Loucy (cell line): ENCODE data around the gene GPC5.

Experiments
- H2AFZ ChIP-seq: fragments of 200-600 bp; sonication (generic); 2 replicates; pipeline ENCODE4 v1.6.0; 2016; ENCODE audit warnings: antibody characterized with exemption, mild to moderate bottlenecking, low read length, moderate library complexity
- H3F3A ChIP-seq: fragments of 200-600 bp; 2 replicates; pipeline ENCODE4 v1.6.0; 2016; ENCODE audit warnings: antibody characterized with exemption, low read depth, mild to moderate bottlenecking
- H3K27me3 ChIP-seq: fragments of 200-600 bp; sonication (generic); 2 replicates; pipeline ENCODE4 v1.6.1; 2014; ENCODE audit warnings: low read length, mild to moderate bottlenecking; ENCODE audit not compliant: insufficient read depth, poor library complexity, severe bottlenecking
- H3K36me3 ChIP-seq: fragments of 200-600 bp; sonication (generic); 2 replicates; pipeline ENCODE4 v1.6.1; 2016; ENCODE audit warnings: low read length; ENCODE audit not compliant: insufficient read depth
- H3K4me1 ChIP-seq: fragments of 200-600 bp; sonication (generic); 2 replicates; pipeline ENCODE4 v1.5.1; 2014; ENCODE audit warnings: low read length, mild to moderate bottlenecking; ENCODE audit not compliant: insufficient read depth, poor library complexity, severe bottlenecking
- H3K4me2 ChIP-seq: fragments of 200-600 bp; sonication (generic); 2 replicates; pipeline ENCODE4 v1.6.0; 2014; ENCODE audit warnings: antibody characterized with exemption, low read length, low read depth, mild to moderate bottlenecking; ENCODE audit not compliant: poor library complexity, severe bottlenecking
- H3K4me3 ChIP-seq: fragments of 200-600 bp; sonication (generic); 2 replicates; pipeline ENCODE4 v1.5.1; 2014; ENCODE audit warnings: low read length, mild to moderate bottlenecking, mixed read lengths; ENCODE audit not compliant: poor library complexity, severe bottlenecking
- H3K79me2 ChIP-seq: fragments of 200-600 bp; sonication (generic); 2 replicates; pipeline ENCODE4 v1.6.1; 2014; ENCODE audit warnings: low read length; ENCODE audit not compliant: insufficient read depth
- H3K9ac ChIP-seq: fragments of 200-600 bp; sonication (generic); 2 replicates; pipeline ENCODE4 v1.6.0; 2014; ENCODE audit warnings: mild to moderate bottlenecking, low read depth, low read length, moderate library complexity; ENCODE audit not compliant: poor library complexity, severe bottlenecking
- H3K9me2 ChIP-seq: fragments of 200-600 bp; sonication (generic); replicated peaks from 2 replicates; pipeline ENCODE4 v1.6.1; 2016; ENCODE audit warnings: low read depth, low read length, mixed read lengths
- H3K9me3 ChIP-seq: fragments of 200-600 bp; sonication (generic); 2 replicates; pipeline ENCODE4 v1.6.1; 2014; ENCODE audit warnings: mild to moderate bottlenecking, antibody characterized with exemption, low read length, low read depth; ENCODE audit not compliant: insufficient read depth
- H4K20me1 ChIP-seq: fragments of 200-600 bp; sonication (generic); 2 replicates; pipeline ENCODE4 v1.6.0; 2014; ENCODE audit warnings: antibody characterized with exemption, low read length, mild to moderate bottlenecking; ENCODE audit not compliant: insufficient read depth, poor library complexity, severe bottlenecking
- EZH2phosphoT487 ChIP-seq: fragments of 200-600 bp; IDR thresholded peaks from 2 replicates; pipeline ENCODE4 v1.6.1; 2018; ENCODE audit warnings: antibody characterized with exemption, mild to moderate bottlenecking, moderate library complexity, borderline replicate concordance
- TF ChIP-seq, protein P1 (sequence below): fragments of 200-600 bp; sonication (generic); conservative IDR thresholded peaks from 2 replicates; pipeline ENCODE4 v1.5.1; 2014; ENCODE audit warnings: mild to moderate bottlenecking, antibody characterized with exemption, low read length

GPC5 gene

DNA sequence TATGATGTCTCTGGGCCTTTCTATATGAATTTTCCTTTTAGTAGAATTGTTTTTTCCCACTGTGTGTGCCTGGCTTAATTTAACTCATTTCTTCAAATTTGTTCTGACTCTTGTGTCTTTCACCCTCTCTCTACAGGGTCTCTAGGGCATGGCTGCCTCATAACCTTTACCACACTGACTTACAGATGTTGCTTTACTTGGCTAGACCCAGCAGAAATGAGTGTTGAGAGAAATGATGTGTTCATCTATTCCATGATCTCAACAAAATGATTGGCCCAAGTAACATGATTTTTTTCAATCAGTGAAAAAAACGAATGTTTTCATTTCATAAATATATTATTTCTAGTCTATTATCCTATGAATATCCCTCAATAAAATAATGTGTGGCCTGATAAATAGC lies 195.0 kb downstream of the GPC5 start:
- H3K9ac ChIP-seq = no peak overlapping the region
- no peak overlapping the region for H3K4me3 ChIP-seq
- H4K20me1 ChIP-seq = no peaks in the 10 kb centered on the region
- H3K9me3 ChIP-seq = no peaks in the 10 kb centered on the region
- no peak overlapping the region for H3K4me2 ChIP-seq
- H3K4me1 ChIP-seq = no peaks in the 10 kb centered on the region
- no peaks in the 10 kb centered on the region for H3K27me3 ChIP-seq
- H3K79me2 ChIP-seq = no peaks in the 10 kb centered on the region
- no peaks in the 10 kb centered on the region for H3K36me3 ChIP-seq
- H3F3A ChIP-seq = no peaks in the 10 kb centered on the region
- no peaks in the 10 kb centered on the region for H3K9me2 ChIP-seq
- no peak overlapping the region for H2AFZ ChIP-seq
- TF ChIP-seq, protein P1, sequence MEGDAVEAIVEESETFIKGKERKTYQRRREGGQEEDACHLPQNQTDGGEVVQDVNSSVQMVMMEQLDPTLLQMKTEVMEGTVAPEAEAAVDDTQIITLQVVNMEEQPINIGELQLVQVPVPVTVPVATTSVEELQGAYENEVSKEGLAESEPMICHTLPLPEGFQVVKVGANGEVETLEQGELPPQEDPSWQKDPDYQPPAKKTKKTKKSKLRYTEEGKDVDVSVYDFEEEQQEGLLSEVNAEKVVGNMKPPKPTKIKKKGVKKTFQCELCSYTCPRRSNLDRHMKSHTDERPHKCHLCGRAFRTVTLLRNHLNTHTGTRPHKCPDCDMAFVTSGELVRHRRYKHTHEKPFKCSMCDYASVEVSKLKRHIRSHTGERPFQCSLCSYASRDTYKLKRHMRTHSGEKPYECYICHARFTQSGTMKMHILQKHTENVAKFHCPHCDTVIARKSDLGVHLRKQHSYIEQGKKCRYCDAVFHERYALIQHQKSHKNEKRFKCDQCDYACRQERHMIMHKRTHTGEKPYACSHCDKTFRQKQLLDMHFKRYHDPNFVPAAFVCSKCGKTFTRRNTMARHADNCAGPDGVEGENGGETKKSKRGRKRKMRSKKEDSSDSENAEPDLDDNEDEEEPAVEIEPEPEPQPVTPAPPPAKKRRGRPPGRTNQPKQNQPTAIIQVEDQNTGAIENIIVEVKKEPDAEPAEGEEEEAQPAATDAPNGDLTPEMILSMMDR = no peak
- no peak for TF ChIP-seq EZH2phosphoT487

DNA sequence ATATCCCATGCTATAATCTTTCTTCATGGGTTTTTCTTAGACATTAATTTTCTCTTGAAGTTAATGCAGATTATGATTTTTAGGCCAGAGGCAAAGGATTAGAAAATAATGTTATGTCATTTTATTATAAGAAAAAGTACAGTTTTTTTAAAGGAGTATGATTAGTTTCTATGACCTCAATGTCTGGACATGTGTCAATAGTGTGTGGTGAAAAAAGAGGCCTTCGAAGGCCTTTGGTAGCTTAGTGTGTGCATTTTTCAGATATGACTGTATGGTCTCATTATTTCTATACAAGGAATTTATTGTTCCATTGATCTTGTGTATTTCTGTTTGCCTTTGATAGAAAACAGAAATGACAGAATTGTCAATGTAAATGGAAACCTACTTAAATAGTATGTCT lies 195.6 kb downstream of the GPC5 start:
- Histone ChIP-seq H3K27me3 (no peaks in the 10 kb centered on the region), H4K20me1 (no peaks in the 10 kb centered on the region), H3K4me3 (no peak overlapping the region), H3K4me2 (no peak overlapping the region), H3K9me2 (no peaks in the 10 kb centered on the region), H3K4me1 (no peaks in the 10 kb centered on the region), H3F3A (no peaks in the 10 kb centered on the region), H3K36me3 (no peaks in the 10 kb centered on the region), H3K9me3 (no peaks in the 10 kb centered on the region), H2AFZ (no peak overlapping the region), H3K79me2 (no peaks in the 10 kb centered on the region), H3K9ac (no peak overlapping the region)
- TF ChIP-seq, protein P1 = no peak

DNA sequence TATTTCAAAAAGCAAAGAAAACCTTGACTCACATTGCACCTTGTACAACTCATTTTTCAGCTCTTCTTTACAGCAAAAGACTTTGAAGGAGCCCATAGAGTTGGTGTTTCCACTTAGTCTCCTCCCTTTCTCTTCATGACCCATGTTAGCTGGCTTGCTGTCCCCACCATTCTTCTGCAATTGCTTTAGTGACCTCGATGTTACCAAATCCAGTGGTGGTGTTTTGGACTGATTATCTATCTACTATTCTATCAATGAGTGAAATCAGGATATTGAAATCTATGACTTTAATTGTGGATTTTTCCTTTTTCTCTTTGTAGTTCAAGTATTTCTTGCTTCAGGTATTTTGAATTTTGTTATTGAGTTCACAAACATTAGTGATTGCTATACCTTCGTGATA lies 197.3 kb downstream of the GPC5 start:
- no peaks in the 10 kb centered on the region for H3K9me3 ChIP-seq
- H4K20me1 ChIP-seq = no peaks in the 10 kb centered on the region
- H3K9ac ChIP-seq = no peak overlapping the region
- TF ChIP-seq, protein P1 = no peak
- no peak for TF ChIP-seq EZH2phosphoT487
- H3F3A ChIP-seq = no peaks in the 10 kb centered on the region
- H3K79me2 ChIP-seq = no peaks in the 10 kb centered on the region
- no peaks in the 10 kb centered on the region for H3K36me3 ChIP-seq
- no peak overlapping the region for H2AFZ ChIP-seq
- no peaks in the 10 kb centered on the region for H3K4me1 ChIP-seq
- H3K4me2 ChIP-seq = no peak overlapping the region
- H3K4me3 ChIP-seq = no peak overlapping the region
- H3K27me3 ChIP-seq = no peaks in the 10 kb centered on the region
- H3K9me2 ChIP-seq = no peaks in the 10 kb centered on the region
